ENCODE results near the gene LHX3.
"Not testable (repeated sequence)": the region's sequence is repeated elsewhere in the genome, so short reads cannot be mapped to it uniquely, and the experiment has no call there.

Gene LHX3

DNA sequence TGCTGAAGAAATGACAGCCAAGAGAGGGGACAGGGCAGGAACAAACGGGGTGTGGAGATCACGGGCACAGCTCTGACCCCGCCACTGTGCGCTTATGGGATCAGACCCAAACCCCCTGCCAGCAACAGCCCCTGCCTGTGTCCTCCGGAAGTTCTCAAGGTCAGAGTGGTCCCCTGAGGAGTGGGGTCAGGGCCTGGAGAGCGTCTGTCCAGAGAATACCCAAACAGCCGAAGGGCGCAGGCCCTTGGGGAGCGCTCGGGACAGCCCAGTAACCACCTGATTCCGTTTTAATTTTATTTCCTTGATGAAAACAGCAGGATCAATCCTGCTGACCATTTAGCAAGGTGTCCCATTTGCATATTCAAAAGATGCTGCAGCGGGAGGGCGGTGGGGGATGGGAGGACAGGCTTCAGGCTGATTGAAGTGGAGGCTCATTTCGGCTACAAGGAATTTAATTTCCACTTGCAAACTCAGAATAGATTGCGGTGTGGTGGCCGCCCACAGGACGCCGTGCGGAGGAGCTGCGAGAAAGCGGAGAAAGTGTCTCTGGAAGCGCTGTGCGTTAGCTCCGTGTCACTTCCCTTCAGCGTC is 53.6 kb downstream of the LHX3 start:
- no peak for DNase-seq

DNA sequence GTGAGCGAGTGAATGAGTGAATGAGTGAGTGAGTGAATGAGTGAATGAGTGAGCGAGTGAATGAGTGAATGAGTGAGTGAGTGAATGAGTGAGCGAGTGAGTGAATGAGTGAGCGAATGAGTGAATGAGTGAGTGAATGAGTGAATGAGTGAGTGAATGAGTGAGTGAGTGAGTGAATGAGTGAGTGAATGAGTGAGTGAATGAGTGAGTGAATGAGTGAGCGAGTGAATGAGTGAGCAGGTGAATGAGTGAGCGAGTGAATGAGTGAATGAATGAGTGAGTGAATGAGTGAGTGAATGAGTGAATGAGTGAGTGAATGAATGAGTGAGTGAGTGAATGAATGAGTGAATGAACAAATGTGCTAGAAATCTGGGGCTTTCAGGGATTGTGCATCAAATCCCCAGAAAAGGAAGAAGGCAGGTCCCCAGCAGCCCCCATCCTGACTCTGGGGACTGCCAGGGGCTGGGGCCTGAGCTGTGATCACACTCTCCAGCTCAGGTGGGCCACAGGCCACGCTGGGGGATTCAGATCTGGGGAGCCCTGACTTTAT is 54.2 kb downstream of the LHX3 start:
- DNase-seq, result not testable (repeated sequence)

DNA sequence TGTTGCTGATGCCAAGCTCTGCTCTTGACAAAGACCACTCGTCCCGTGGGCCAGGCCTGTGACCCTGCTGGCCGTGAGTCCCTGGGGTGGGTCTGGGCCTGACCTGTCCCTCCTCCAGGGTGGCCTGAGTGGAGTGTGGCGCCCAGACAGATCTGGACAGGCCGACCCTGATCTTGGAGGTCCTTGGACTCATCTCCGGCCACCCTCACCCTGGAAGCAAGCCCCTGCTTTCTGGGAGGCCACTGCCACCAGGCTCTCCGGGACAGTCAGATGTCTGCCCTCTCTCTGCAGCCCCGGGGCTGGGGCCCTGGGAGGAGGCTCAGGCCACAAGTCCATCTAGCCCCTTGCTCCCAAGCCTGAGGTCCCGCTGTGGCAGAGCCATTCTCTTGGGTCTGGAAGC is 55.1 kb downstream of the LHX3 start:
- DNase-seq, result no peak

DNA sequence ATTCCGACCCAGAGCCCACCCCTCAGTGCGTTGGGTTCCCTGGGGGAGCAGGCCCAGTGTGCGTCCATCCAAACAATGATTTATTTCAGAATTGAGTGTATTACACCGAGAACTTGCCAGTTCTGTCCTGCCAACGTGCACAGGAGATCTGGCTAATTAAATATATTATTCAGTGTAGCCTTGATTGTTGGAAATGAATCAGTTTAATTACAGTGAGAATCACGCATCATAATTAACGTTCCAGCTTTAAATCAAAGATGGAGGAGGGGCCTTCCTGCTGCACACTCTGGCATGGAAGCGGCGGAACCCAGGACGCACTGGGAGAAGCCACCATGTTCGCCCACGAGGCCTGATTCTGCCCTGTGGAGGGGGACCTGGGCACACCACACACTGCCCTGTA is 55.6 kb downstream of the LHX3 start:
- DNase-seq, result no peak

DNA sequence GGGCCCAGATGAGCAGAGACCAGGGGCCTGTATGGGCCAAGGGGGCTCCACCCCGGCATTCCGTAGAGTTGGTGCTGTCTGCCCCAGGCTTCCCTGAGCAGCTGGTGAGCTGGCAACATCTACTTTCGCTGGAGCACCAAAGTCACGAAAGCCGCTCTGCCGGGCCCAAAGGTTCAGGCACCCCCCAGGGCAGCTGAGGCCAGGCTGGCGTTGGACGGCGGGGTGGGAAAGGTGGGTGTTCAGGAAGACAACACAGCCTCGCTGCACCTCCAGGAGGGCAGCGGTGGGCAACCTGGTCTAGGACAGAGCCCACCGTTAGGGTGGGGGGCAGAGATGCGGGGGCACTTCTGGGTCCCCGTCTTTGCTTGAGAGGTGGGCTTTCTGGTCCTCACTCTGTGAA is 56.2 kb downstream of the LHX3 start:
- no peak for DNase-seq

DNA sequence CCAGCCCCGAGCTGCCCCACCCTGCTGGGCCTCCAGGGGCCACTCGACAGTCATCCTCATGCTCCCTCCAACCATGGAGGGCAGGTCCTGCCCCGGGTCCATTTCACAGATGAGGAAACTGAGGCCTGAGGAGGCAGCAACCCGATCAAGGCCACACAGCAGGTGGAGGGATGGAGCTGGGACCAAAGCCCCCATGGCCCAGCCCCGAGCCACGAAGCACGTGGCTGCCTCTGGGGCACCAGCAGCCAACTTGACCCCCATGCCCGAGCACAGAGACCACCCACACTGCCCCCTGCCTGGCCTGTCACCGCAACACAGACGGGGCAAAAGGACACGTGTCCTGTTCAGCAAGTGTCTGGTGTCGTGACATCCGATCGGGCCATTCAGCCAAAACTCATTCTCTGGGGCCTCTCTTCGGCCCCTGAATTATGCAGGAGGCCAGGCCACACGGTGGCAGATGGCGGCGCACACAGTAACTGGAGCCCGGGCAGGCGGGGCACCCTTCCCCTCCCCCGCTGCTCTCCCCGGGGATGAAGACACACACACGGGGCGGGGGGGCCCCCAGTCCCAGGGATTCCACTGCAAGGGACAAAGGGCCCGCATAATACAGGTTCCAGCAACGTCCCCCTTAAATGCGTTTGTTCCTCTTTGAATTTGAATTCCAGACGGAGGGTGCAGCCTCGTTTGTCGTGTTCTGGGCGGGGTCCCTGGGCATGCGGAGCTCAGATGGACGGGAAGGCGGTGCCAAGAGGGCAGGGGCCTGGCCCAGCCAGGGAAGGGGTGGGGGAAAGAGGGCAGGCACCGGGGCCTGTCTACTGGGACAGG is 56.8 kb downstream of the LHX3 start:
- DNase-seq, result no peak

DNA sequence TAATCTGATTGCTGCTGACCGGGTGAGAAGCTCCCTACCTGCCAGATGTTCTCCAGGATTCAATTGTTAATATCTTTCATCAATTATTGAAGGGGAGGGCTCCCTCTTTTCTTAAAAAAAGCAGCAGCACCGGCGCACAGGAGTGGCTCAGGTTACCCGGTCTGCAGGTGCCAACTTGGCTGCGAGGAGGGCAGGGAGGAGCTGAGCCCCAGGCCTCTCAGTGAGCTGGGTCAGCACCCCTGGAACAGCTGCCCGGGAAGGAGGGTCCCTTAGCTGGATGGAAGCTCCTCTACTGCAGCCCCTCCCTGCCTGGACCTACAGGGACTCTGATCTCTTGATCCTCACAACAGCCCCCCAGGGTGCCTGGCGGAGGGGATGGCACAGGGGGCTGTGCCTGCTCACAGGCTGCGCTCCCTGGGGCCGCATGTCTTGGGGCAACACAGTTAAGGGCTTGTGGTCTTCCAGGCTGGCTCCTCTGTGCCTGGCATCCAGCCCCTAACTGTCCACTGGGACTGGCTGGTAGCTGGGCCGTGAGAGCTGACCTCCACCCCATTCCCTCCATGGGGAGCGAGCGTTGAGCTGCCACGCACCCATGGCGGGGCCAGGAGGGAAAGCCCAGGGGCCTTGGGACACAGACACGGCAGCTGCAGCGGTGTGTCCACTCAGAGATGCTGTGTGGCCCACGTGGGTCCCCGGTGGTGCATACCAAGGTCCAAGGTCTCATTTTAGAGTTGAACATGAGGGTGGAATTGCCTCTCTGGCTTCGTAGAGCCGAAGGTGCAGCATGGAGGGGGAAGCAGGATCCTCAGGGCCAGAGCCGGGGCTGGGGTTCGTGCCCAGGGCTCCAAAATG is 57.7 kb downstream of the LHX3 start:
- DNase-seq, result no peak

Measured in CD4-positive, alpha-beta T cell treated with Interferon alpha-2 for 1 hour (primary cell).